GM12892 (cell line): ENCODE results near the gene MICAL3.

Experiments
- DNase-seq: peaks from one replicate; pipeline ENCODE4 v3.0.0; 2011; ENCODE audit not compliant: insufficient read length
- FAIRE-seq: peaks from 2 replicates; lab custom pipeline; 2011; peaks lifted over from hg19 to GRCh38; lab: Jason Lieb, UNC
- POLR2A ChIP-seq: IDR thresholded peaks from 2 replicates; pipeline ENCODE4 v1.6.1; 2011; ENCODE audit warnings: low read depth, low read length, control low read depth
- POLR2AphosphoS5 ChIP-seq: IDR thresholded peaks from 2 replicates; pipeline ENCODE4 v1.6.1; 2011; ENCODE audit warnings: low read depth, low read length, control low read depth
- TAF1 ChIP-seq: IDR thresholded peaks from 2 replicates; pipeline ENCODE4 v1.6.1; 2011; ENCODE audit warnings: low read depth, mild to moderate bottlenecking, control low read depth, low read length, borderline replicate concordance

MICAL3 gene

GRCh38 chr22:17973217-17973616, 51.1 kb downstream of the MICAL3 start:
- no peak for DNase-seq
- no peak for TF ChIP-seq TAF1
- TF ChIP-seq POLR2A = no peak
- TF ChIP-seq POLR2AphosphoS5 = no peak
- FAIRE-seq = no peak

GRCh38 chr22:17972385-17973191, 51.8 kb downstream of the MICAL3 start:
- no peak for DNase-seq
- TF ChIP-seq POLR2A (no peak), POLR2AphosphoS5 (no peak), TAF1 (no peak)

GRCh38 chr22:17971711-17972110, 52.6 kb downstream of the MICAL3 start:
- DNase-seq (no peak), FAIRE-seq (no peak)
- TF ChIP-seq TAF1 (no peak), POLR2A (no peak), POLR2AphosphoS5 (no peak)

More at GRCh38 chr22:17972385-17973191, 51.8 kb downstream of the MICAL3 start:
- FAIRE-seq = no peak

GRCh38 chr22:17970201-17970708, 54.1 kb downstream of the MICAL3 start:
- FAIRE-seq (no peak), DNase-seq (no peak)
- no peak for TF ChIP-seq POLR2A
- TF ChIP-seq POLR2AphosphoS5 = no peak
- TF ChIP-seq TAF1 = no peak

- no peak for DNase-seq
- TF ChIP-seq TAF1 (no peak), POLR2AphosphoS5 (no peak), POLR2A (no peak)
- no peak for FAIRE-seq
Measured at GRCh38 chr22:17969701-17970113, 54.7 kb downstream of the MICAL3 start.

- TF ChIP-seq POLR2AphosphoS5 (no peak), TAF1 (no peak), POLR2A (no peak)
- no peak for DNase-seq
- FAIRE-seq = no peak
Measured at GRCh38 chr22:17968126-17968525, 56.2 kb downstream of the MICAL3 start.

GRCh38 chr22:17966403-17966717, 58.0 kb downstream of the MICAL3 start:
- DNase-seq (no peak), FAIRE-seq (no peak)
- TF ChIP-seq TAF1 (no peak), POLR2A (no peak), POLR2AphosphoS5 (no peak)

GRCh38 chr22:17965538-17966402, 58.6 kb downstream of the MICAL3 start:
- FAIRE-seq = no peak
- DNase-seq = no peak
- TF ChIP-seq POLR2A (no peak), POLR2AphosphoS5 (no peak), TAF1 (no peak)

GRCh38 chr22:17964643-17965042, 59.7 kb downstream of the MICAL3 start:
- peak; percentile 87 for FAIRE-seq
- peak; percentile 58 for DNase-seq
- 0 out of 2 replicates have a peak, but pooled peaks have one; percentile 25 for TF ChIP-seq TAF1
- no peak for TF ChIP-seq POLR2A
- TF ChIP-seq POLR2AphosphoS5 = no peak

GRCh38 chr22:17964156-17964555, 60.2 kb downstream of the MICAL3 start:
- no peak for FAIRE-seq
- no peak for DNase-seq
- TF ChIP-seq TAF1 (no peak), POLR2A (no peak), POLR2AphosphoS5 (no peak)

GRCh38 chr22:17963015-17963414, 61.3 kb downstream of the MICAL3 start:
- no peak for FAIRE-seq
- no peak for DNase-seq
- TF ChIP-seq TAF1 (no peak), POLR2AphosphoS5 (no peak), POLR2A (no peak)
